Body of pancreas (tissue), 4 donors: ENCODE data around the gene PAWR. TPM values are rescaled to one million over a fixed set of nuclear protein-coding genes. Genes with fewer than 3 reads are reported as not detected.
A peak's percentile ranks its signal among the peaks of the same experiment; 100 is the strongest.

Experiments
- ATAC-seq: fragments of 150-250 bp; one replicate; pipeline ENCODE4 v1.9.1; 2016
- DNase-seq, 4 donors: peaks; one replicate each; pipeline ENCODE4 v3.0.0-alpha.2; 2019
- H3K27ac ChIP-seq, 4 donors: fragments of 200-600 bp; sonication (generic); 1 replicate in 3 of 4; 2 replicates in 1 of 4; pipeline versions ENCODE4 v1.5.1 to v1.6.1; 2016 to 2019; ENCODE audit warnings: mild to moderate bottlenecking in 1 of 4, mixed read lengths in 1 of 4, moderate library complexity in 1 of 4
- H3K27me3 ChIP-seq, 2 donors: fragments of 200-600 bp; sonication (generic); one replicate each; pipeline ENCODE4 v1.6.0; 2016; ENCODE audit warnings: mild to moderate bottlenecking in 1 of 2
- H3K36me3 ChIP-seq, 2 donors: fragments of 200-600 bp; sonication (generic); replicated peaks in 1 of 2; 2 replicates each; pipeline ENCODE4 v1.5.1; 2016; ENCODE audit warnings: low read depth in 2 of 2; ENCODE audit not compliant: insufficient read depth in 1 of 2
- H3K4me1 ChIP-seq: fragments of 200-600 bp; sonication (generic); one replicate; pipeline ENCODE4 v1.6.0; 2016
- H3K4me3 ChIP-seq, 2 donors: fragments of 200-600 bp; sonication (generic); 1 replicate in 1 of 2; 2 replicates in 1 of 2; pipeline ENCODE4 v1.5.1; 2016 to 2019
- H3K9me3 ChIP-seq, 3 donors: fragments of 200-600 bp; sonication (generic); 1 replicate in 2 of 3; 2 replicates in 1 of 3; pipeline ENCODE4 v1.5.1; 2016
- POLR2A ChIP-seq, 3 donors: fragments of 450-650 bp; IDR thresholded peaks; one replicate each; pipeline ENCODE4 v1.6.1; 2016; ENCODE audit warnings: antibody characterized with exemption in 3 of 3, mild to moderate bottlenecking in 2 of 3
- WGBS, 2 donors: methylation state at CpG; one replicate each; pipeline ENCODE4 v1.1.5; 2017; 5-methylcytosine and 5-hydroxymethylcytosine counted together
- intact Hi-C: fragments of 100-400 bp; cut with DNase I; formaldehyde crosslinking; loops from one replicate; pipeline ENCODE4 v1.15.1; 2023
- total RNA-seq, 2 donors: library from RNA; depleted of rRNA; stranded (reverse); fragments of >200 nt; gene quantifications; one replicate each; pipeline ENCODE4 v1.1.0, GENCODE V29; 2016
- TF ChIP-seq, protein P1 (sequence below), 7 experiments: fragments of 450-650 bp in 4 of 7; fragments of 200-600 bp in 3 of 7; sonication (generic) in 3 of 7; IDR thresholded peaks; one replicate each; pipeline ENCODE4 v1.5.1; 2016 to 2019; ENCODE audit warnings: antibody characterized with exemption in 7 of 7

Gene PAWR
- total RNA-seq, 2 donors from 2014 or later, result 19.8 to 49.0 TPM

DNA sequence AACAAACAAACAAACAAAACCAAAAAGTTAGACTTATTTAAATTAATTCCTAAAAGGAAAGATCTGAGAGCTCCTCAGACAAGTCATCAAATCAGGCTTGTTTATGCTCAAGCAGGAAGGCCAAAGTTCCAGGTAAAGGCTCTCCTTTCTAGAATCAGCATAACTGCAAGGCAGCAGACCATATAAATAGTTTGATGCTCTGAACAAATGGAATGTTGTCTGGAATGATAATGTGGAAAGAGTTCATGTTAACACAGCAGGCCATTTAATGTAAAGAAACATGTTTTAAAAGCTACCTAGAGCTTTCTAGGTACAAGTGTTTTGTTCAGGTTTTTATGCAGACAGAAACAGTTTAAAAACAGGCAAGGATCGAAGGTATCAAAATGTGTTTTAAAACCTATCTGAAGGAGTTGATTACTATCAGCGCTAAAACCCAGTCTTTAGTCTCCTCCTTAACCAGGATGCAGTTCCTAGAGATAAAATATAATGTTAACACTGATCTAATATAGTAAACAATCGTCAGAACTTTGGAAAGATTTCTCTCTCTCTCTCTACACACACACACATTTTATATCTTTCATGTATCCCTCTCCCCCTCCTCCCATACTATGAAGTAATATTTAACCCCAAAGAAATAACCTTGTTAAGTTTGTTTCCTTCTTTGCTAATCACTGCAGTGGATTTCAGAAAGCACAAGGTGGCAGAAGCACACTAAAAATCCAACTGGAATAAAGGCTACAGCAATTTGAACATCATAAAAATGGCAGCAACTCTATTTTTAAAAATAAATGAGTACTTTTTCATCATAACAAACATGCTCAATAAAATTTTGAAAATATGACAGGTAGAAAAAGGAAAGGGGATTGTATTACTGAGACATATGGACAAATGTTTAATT, 135.5 kb downstream of the PAWR start:
- intact Hi-C loops, result no loop called here
- H3K9me3 ChIP-seq, result no peaks in the 10 kb centered on the region
- no peak overlapping the region for H3K4me3 ChIP-seq
- H3K27me3 ChIP-seq, result no peaks in the 10 kb centered on the region
- 45 to 59% methylated on average over 3 of the region's 3 CpGs for WGBS, 2 donors
- H3K4me1 ChIP-seq, result peaks cover 39% of the 10 kb centered on the region
- peak overlapping the region in 1 of 4 donors; percentile 45 for H3K27ac ChIP-seq
- TF ChIP-seq POLR2A (IDR thresholded peaks at IDR 0.05), result no peak
- TF ChIP-seq, protein P1, sequence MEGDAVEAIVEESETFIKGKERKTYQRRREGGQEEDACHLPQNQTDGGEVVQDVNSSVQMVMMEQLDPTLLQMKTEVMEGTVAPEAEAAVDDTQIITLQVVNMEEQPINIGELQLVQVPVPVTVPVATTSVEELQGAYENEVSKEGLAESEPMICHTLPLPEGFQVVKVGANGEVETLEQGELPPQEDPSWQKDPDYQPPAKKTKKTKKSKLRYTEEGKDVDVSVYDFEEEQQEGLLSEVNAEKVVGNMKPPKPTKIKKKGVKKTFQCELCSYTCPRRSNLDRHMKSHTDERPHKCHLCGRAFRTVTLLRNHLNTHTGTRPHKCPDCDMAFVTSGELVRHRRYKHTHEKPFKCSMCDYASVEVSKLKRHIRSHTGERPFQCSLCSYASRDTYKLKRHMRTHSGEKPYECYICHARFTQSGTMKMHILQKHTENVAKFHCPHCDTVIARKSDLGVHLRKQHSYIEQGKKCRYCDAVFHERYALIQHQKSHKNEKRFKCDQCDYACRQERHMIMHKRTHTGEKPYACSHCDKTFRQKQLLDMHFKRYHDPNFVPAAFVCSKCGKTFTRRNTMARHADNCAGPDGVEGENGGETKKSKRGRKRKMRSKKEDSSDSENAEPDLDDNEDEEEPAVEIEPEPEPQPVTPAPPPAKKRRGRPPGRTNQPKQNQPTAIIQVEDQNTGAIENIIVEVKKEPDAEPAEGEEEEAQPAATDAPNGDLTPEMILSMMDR (IDR thresholded peaks at IDR 0.05), result peak in 6 of 7 experiments; percentile 9 to 79 (median 65)
- peak; percentile 73 for ATAC-seq
- H3K36me3 ChIP-seq, result no peaks in the 10 kb centered on the region
- DNase-seq, result peak in 1 of 4 donors; percentile 21

DNA sequence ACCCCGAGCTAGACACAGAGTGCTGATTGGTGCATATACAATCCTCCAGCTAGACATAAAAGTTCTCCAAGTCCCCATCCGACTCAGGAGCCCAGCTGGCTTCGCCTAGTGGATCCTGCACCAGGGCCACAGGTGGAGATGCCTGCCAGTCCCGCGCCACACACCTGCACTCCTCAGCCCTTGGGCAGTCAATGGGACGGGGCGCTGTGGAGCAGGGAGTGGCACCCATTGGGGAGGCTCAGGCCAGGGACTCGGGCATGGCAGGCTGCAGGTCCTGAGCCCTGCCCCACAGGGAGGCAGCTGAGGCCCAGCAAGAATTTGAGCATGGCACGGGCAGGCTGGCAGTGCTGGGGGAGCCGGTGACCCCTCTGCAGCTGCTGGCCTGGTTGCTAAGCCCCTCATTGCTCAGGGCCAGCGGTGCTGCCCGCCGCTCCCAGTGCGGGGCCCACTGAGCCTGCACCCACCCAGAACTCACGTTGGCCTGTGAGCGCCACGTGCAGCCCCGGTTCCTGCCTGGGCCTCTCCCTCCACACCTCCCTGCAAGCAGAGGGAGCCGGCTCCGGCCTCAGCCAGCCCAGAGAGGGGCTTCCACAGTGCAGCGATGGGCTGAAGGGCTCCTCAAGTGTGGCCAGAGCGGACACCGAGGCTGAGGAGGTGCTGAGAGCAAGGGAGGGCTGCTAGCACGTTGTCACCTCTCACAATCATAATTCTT, 136.7 kb downstream of the PAWR start:
- Histone ChIP-seq H3K36me3 (no peaks in the 10 kb centered on the region), H3K27me3 (no peaks in the 10 kb centered on the region), H3K4me3 (no peak overlapping the region), H3K27ac (no peak overlapping the region), H3K9me3 (no peaks in the 10 kb centered on the region), H3K4me1 (peaks cover 39% of the 10 kb centered on the region)
- 91 to 97% methylated on average over 8 to 24 of the region's 24 CpGs for WGBS, 2 donors
- DNase-seq (no peak), ATAC-seq (no peak)
- no peak for TF ChIP-seq POLR2A (IDR thresholded peaks at IDR 0.05)
- TF ChIP-seq, protein P1 (IDR thresholded peaks at IDR 0.05), result no peak
- intact Hi-C loops, result no loop called here

DNA sequence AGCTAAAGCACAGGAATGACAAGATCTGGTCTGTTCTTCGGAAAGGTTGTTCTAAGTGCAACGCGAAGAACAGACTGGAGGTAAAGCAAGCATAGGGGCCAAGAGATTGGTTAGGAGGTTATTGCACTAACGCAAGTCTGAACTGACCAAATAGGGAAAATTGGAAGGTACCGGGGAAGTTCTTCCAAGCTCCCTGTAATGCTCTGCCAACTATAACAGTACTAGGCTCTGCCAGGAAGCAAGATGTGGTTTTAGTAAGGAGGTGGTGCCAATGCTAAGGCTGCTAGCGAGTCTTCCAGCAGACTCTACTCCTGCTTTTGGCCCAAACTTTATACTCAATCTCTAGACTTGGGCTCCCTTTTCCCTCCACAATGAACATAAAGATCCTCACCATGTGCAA, 138.6 kb downstream of the PAWR start:
- Histone ChIP-seq H3K4me3 (no peak overlapping the region), H3K27ac (no peak overlapping the region), H3K36me3 (no peaks in the 10 kb centered on the region), H3K4me1 (peaks cover 40% of the 10 kb centered on the region), H3K27me3 (no peaks in the 10 kb centered on the region), H3K9me3 (no peaks in the 10 kb centered on the region)
- ATAC-seq (no peak), DNase-seq (no peak)
- intact Hi-C loops, result no loop called here
- WGBS, 2 donors, result 90 to 94% methylated on average over 6 of the region's 6 CpGs
- TF ChIP-seq, protein P1 (IDR thresholded peaks at IDR 0.05), result no peak
- no peak for TF ChIP-seq POLR2A (IDR thresholded peaks at IDR 0.05)

DNA sequence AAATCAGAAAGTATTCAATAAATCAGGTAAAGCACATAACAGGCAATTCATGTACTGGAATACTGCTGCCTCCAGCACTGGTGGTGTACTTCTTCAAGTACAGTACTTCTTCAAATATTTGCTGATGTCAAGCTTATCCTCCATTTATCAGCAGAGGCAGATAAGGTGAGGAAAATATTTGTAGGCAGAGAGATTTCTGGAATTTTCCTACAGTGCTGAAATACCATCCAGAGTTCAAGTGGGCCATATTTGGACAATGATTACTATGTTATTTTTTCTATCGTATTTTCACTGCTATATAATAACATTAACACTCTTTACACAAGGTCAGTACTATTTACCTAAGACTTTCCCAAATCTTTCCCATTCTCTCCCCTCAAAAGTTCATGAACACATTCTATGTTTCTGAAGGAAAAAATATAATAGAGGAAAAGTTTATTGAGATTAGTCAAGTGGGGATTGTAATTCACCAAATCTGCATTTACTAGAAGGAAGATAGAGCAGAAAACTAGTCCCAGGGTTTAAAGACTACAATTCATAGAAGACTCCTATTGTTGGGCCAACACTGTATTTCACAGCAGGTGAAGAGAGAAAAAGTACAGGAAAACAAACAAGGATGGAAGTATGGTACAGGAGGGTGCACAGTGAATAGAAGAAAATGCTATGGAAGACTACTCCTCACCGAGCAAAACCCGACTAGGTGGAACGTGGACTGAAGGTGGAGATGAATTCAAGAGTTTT, 141.1 kb downstream of the PAWR start:
- 71 to 77% methylated on average over 4 of the region's 4 CpGs for WGBS, 2 donors
- ATAC-seq, result peak; percentile 43
- Histone ChIP-seq H3K4me3 (no peak overlapping the region), H3K27me3 (no peaks in the 10 kb centered on the region), H3K9me3 (no peaks in the 10 kb centered on the region), H3K27ac (peak overlapping the region in 3 of 4 donors; percentile 58 to 86 (median 63)), H3K36me3 (no peaks in the 10 kb centered on the region), H3K4me1 (peaks cover 43% of the 10 kb centered on the region)
- DNase-seq, result no peak
- intact Hi-C loops, result no loop called here
- TF ChIP-seq, protein P1 (IDR thresholded peaks at IDR 0.05), result no peak
- TF ChIP-seq POLR2A (IDR thresholded peaks at IDR 0.05), result no peak
